ENCODE results near the gene PYGO1. TPM values are rescaled to one million over a fixed set of nuclear protein-coding genes. Genes with fewer than 3 reads are reported as not detected.
"Not testable (repeated sequence)": the region's sequence is repeated elsewhere in the genome, so short reads cannot be mapped to it uniquely, and the experiment has no call there.

Gene PYGO1
- total RNA-seq, 2 experiments from 2014 or later, result not detected

GRCh38 chr15:55496716-55497115 lies 91.4 kb downstream of the PYGO1 start:
- Histone ChIP-seq H2AFZ (ENCODE audit: low read length) (no peak overlapping the region), H3K4me2 (ENCODE audit: low read length) (no peak overlapping the region)

GRCh38 chr15:55494931-55495330 lies 93.2 kb downstream of the PYGO1 start:
- CTCF ChIA-PET (ENCODE audit: unreplicated experiment), result no interaction called here
- peaks cover 4% of the 10 kb centered on the region for H3K4me1 ChIP-seq (ENCODE audit: insufficient read depth, low read length, poor library complexity, severe bottlenecking)
- no peaks in the 10 kb centered on the region for H3K9me3 ChIP-seq (ENCODE audit: low read length)
- BruUV-seq (replicated peaks), result no TSS peak
- no peak for TF ChIP-seq EZH2phosphoT487 (IDR thresholded peaks at IDR 0.05; ENCODE audit: borderline replicate concordance, low read depth, low read length)
- no peak for TF ChIP-seq CTCF (conservative IDR thresholded peaks at IDR 0.05; ENCODE audit: low read length)
- peak; percentile 24 for DNase-seq (ENCODE audit: low spot score)
- H3K79me2 ChIP-seq (ENCODE audit: insufficient read depth, low read depth, low read length), result no peaks in the 10 kb centered on the region
- H2AFZ ChIP-seq (ENCODE audit: low read length), result no peak overlapping the region
- no peak overlapping the region for H3K4me3 ChIP-seq (ENCODE audit: low read depth, low read length, poor library complexity, severe bottlenecking)
- H3K4me2 ChIP-seq (ENCODE audit: low read length), result no peak overlapping the region
- H3K9me2 ChIP-seq (ENCODE audit: insufficient read depth, low read length), result no peaks in the 10 kb centered on the region
- POLR2A ChIA-PET, result interaction anchor here (0.6 to 0.7 kb wide), 3 partner anchors 89 to 654 kb away, joined by 3 to 8 read pairs (median 7); no protein-coding TSS in a partner anchor
- H3K36me3 ChIP-seq (ENCODE audit: insufficient read depth, low read length), result no peaks in the 10 kb centered on the region
- no peak overlapping the region for H3K27ac ChIP-seq (ENCODE audit: low read depth, low read length, poor library complexity, severe bottlenecking)
- intact Hi-C loops (cut with micrococcal nuclease; ENCODE audit: unreplicated experiment), result no loop called here
- H4K20me1 ChIP-seq (ENCODE audit: insufficient read depth, low read length), result no peaks in the 10 kb centered on the region

More at GRCh38 chr15:55496716-55497115, 91.4 kb downstream of the PYGO1 start:
- Histone ChIP-seq H4K20me1 (ENCODE audit: insufficient read depth, low read length) (no peaks in the 10 kb centered on the region), H3K36me3 (ENCODE audit: insufficient read depth, low read length) (no peaks in the 10 kb centered on the region), H3K4me3 (ENCODE audit: low read depth, low read length, poor library complexity, severe bottlenecking) (no peak overlapping the region), H3K4me1 (ENCODE audit: insufficient read depth, low read length, poor library complexity, severe bottlenecking) (peaks cover 4% of the 10 kb centered on the region), H3K79me2 (ENCODE audit: insufficient read depth, low read depth, low read length) (no peaks in the 10 kb centered on the region), H3K9me3 (ENCODE audit: low read length) (no peaks in the 10 kb centered on the region), H3K9me2 (ENCODE audit: insufficient read depth, low read length) (no peaks in the 10 kb centered on the region), H3K27ac (ENCODE audit: low read depth, low read length, poor library complexity, severe bottlenecking) (no peak overlapping the region)
- ChIA-PET CTCF (ENCODE audit: unreplicated experiment) (no interaction called here), POLR2A (interaction anchor here (0.7 kb wide), 1 partner anchor 649 kb away, joined by 5 read pairs; no protein-coding TSS in a partner anchor)
- intact Hi-C loops (cut with micrococcal nuclease; ENCODE audit: unreplicated experiment), result no loop called here
- no peak for TF ChIP-seq CTCF (conservative IDR thresholded peaks at IDR 0.05; ENCODE audit: low read length)
- no peak for TF ChIP-seq EZH2phosphoT487 (IDR thresholded peaks at IDR 0.05; ENCODE audit: borderline replicate concordance, low read depth, low read length)
- no peak for DNase-seq (ENCODE audit: low spot score)
- no TSS peak for BruUV-seq (replicated peaks)

- CTCF ChIA-PET (ENCODE audit: unreplicated experiment); H3K4me2 ChIP-seq (ENCODE audit: low read length): not testable (repeated sequence)
Measured at GRCh38 chr15:55488952-55489600, 99.1 kb downstream of the PYGO1 start.

More at GRCh38 chr15:55488952-55489600, 99.1 kb downstream of the PYGO1 start:
- H3K9me2 ChIP-seq (ENCODE audit: insufficient read depth, low read length); intact Hi-C loops (cut with micrococcal nuclease; ENCODE audit: unreplicated experiment); H3K27ac ChIP-seq (ENCODE audit: low read depth, low read length, poor library complexity, severe bottlenecking); H3K79me2 ChIP-seq (ENCODE audit: insufficient read depth, low read depth, low read length); DNase-seq (ENCODE audit: low spot score); H3K4me1 ChIP-seq (ENCODE audit: insufficient read depth, low read length, poor library complexity, severe bottlenecking); H4K20me1 ChIP-seq (ENCODE audit: insufficient read depth, low read length); H3K4me3 ChIP-seq (ENCODE audit: low read depth, low read length, poor library complexity, severe bottlenecking); H2AFZ ChIP-seq (ENCODE audit: low read length); H3K36me3 ChIP-seq (ENCODE audit: insufficient read depth, low read length); BruUV-seq (replicated peaks); H3K9me3 ChIP-seq (ENCODE audit: low read length): not testable (repeated sequence)
- POLR2A ChIA-PET, result interaction anchor here (0.6 kb wide), 1 partner anchor 1328 kb away, joined by 3 read pairs; no protein-coding TSS in a partner anchor

Other genes starting within 250 kb of the PYGO1 start
- 9.2 and 9.8 TPM in 2 replicates for gene CCPG1, start 180.0 kb downstream of the PYGO1 start, total RNA-seq (2014; rRNA removed; shearing (Covaris generic))
- gene CCPG1, start 180.0 kb downstream of the PYGO1 start, total RNA-seq (2022), result 26.0 and 32.6 TPM in 2 replicates
- gene PIERCE2, start 179.8 kb downstream of the PYGO1 start, total RNA-seq (2014; rRNA removed; shearing (Covaris generic)), result 0.51 and 1.3 TPM in 2 replicates
- gene PIERCE2, start 179.8 kb downstream of the PYGO1 start, total RNA-seq (2022), result 2.1 and 3.1 TPM in 2 replicates
- gene DNAAF4, start 80.1 kb downstream of the PYGO1 start, total RNA-seq (2014; rRNA removed; shearing (Covaris generic)), result 0.79 TPM in 1 of 2 replicates, not detected in the other
- gene DNAAF4, start 80.1 kb downstream of the PYGO1 start, total RNA-seq (2022), result not detected in 2 replicates
- not detected in 2 replicates for gene PRTG, start 154.8 kb upstream of the PYGO1 start, total RNA-seq (2014; rRNA removed; shearing (Covaris generic))
- 0.15 TPM in 1 of 2 replicates, not detected in the other for gene PRTG, start 154.8 kb upstream of the PYGO1 start, total RNA-seq (2022)

Data from OCI-LY7 (cell line).